Activated CD4-positive, alpha-beta T cell treated with anti-CD3 and anti-CD28 coated beads for 48 hours (primary cell): Measurements from ENCODE around the gene CNRIP1.
"Not testable (repeated sequence)": the region's sequence is repeated elsewhere in the genome, so short reads cannot be mapped to it uniquely, and the experiment has no call there.

ENCODE experiments used
- DNase-seq: peaks from one replicate; pipeline ENCODE4 v3.0.0-alpha.2; 2020

Gene CNRIP1

GRCh38 chr2:68340226-68341061 is 20.7 kb upstream of the CNRIP1 start:
- DNase-seq, result no peak

GRCh38 chr2:68336192-68336591 is 16.4 kb upstream of the CNRIP1 start:
- DNase-seq, result no peak

- no peak for DNase-seq
These were observed 14.2 kb upstream of the CNRIP1 start for GRCh38 chr2:68333931-68334330.

GRCh38 chr2:68333009-68333408 is 13.3 kb upstream of the CNRIP1 start:
- DNase-seq, result no peak

- DNase-seq, result no peak
These were observed 10.9 kb upstream of the CNRIP1 start for GRCh38 chr2:68330691-68331090.

- no peak for DNase-seq
These were observed 9.2 kb upstream of the CNRIP1 start for GRCh38 chr2:68328901-68329300.

GRCh38 chr2:68325056-68325455 is 5.3 kb upstream of the CNRIP1 start:
- no peak for DNase-seq

GRCh38 chr2:68320118-68320641 is 431 bp upstream of the CNRIP1 start:
- DNase-seq, result no peak

- DNase-seq, result no peak
These were observed 793 bp downstream of the CNRIP1 start for GRCh38 chr2:68318914-68319397.

GRCh38 chr2:68317971-68318913 is 1.5 kb downstream of the CNRIP1 start:
- DNase-seq, result no peak

- DNase-seq, result no peak
These were observed 3.6 kb downstream of the CNRIP1 start for GRCh38 chr2:68316111-68316510.

- DNase-seq, result no peak
These were observed 8.7 kb downstream of the CNRIP1 start for GRCh38 chr2:68311033-68311432.

- DNase-seq, result no peak
These were observed 10.3 kb downstream of the CNRIP1 start for GRCh38 chr2:68309426-68309825.

- DNase-seq, result not testable (repeated sequence)
These were observed 15.9 kb downstream of the CNRIP1 start for GRCh38 chr2:68303902-68304272.

GRCh38 chr2:68303033-68303901 is 16.5 kb downstream of the CNRIP1 start:
- no peak for DNase-seq

- no peak for DNase-seq
These were observed 17.4 kb downstream of the CNRIP1 start for GRCh38 chr2:68302281-68302875.

- no peak for DNase-seq
These were observed 24.2 kb downstream of the CNRIP1 start for GRCh38 chr2:68295516-68295915.

- DNase-seq, result no peak
These were observed 24.8 kb downstream of the CNRIP1 start for GRCh38 chr2:68294913-68295312.

- no peak for DNase-seq
These were observed 25.6 kb downstream of the CNRIP1 start for GRCh38 chr2:68294187-68294586.

GRCh38 chr2:68293755-68294154 is 26.0 kb downstream of the CNRIP1 start:
- no peak for DNase-seq

- no peak for DNase-seq
These were observed 26.7 kb downstream of the CNRIP1 start for GRCh38 chr2:68293024-68293423.

GRCh38 chr2:68292108-68292710 is 27.5 kb downstream of the CNRIP1 start:
- peak; percentile 10 for DNase-seq
